Measurements from ENCODE around the gene PRKAR1B.

GRCh38 chr7:514242-514641 lies 212.8 kb downstream of the PRKAR1B start:
- TF ChIP-seq EZH2 (IDR thresholded peaks at IDR 0.05; ENCODE audit: borderline replicate concordance, insufficient read depth, low read depth, low read length, poor library complexity, severe bottlenecking) (no peak), CTCF (IDR thresholded peaks at IDR 0.05) (no peak)

All from B cell (primary cell).